Measurements from ENCODE around the gene TSPAN2. TPM values are rescaled to one million over a fixed set of nuclear protein-coding genes. Genes with fewer than 3 reads are reported as not detected.
A peak's percentile ranks its signal among the peaks of the same experiment; 100 is the strongest.

TSPAN2 gene
- total and polyA plus RNA-seq, 11 donors, result 2.8 to 10.6 (median 7.1) TPM

GRCh38 chr1:115051850-115052249 is 37.5 kb downstream of the TSPAN2 start:
- Histone ChIP-seq H3K4me3 (no peak overlapping the region), H3K36me3 (peaks cover 0 to 5% (median 0%) of the 10 kb centered on the region in 9 donors), H3K4me1 (no peaks in the 10 kb centered on the region), H3K27me3 (no peaks in the 10 kb centered on the region), H3K9me3 (peaks cover 0 to 2% (median 0%) of the 10 kb centered on the region in 12 donors), H3K27ac (no peak overlapping the region)
- intact Hi-C loops (cut with DNase I), result loop anchor here in 9 of 10 donors (1.0 to 10.0 kb wide), 7 partner anchors 60 to 75 kb away; no protein-coding TSS in a partner anchor
- TF ChIP-seq CTCF (IDR thresholded peaks at IDR 0.05), result no peak
- TF ChIP-seq POLR2A (IDR thresholded peaks at IDR 0.05), result no peak
- ATAC-seq (no peak), DNase-seq (no peak)
- 82 to 90% (median 85%) methylated on average over 4 to 5 of the region's 5 CpGs for WGBS, 4 donors

- no peak for TF ChIP-seq POLR2A (IDR thresholded peaks at IDR 0.05)
- no peak for TF ChIP-seq CTCF (IDR thresholded peaks at IDR 0.05)
- no peaks in the 10 kb centered on the region for H3K27me3 ChIP-seq
These were observed 42.6 kb downstream of the TSPAN2 start for GRCh38 chr1:115046751-115047150.

GRCh38 chr1:115041654-115042053 is 47.6 kb downstream of the TSPAN2 start:
- H3K36me3 ChIP-seq, result peaks cover 0 to 3% (median 0%) of the 10 kb centered on the region in 9 donors
- H3K4me1 ChIP-seq, result peaks cover 0 to 7% (median 0%) of the 10 kb centered on the region in 12 donors
- no peak for ATAC-seq
- no peaks in the 10 kb centered on the region for H3K27me3 ChIP-seq
- DNase-seq, result no peak
- H3K4me3 ChIP-seq, result no peak overlapping the region
- H3K9me3 ChIP-seq, result peaks cover 0 to 7% (median 0%) of the 10 kb centered on the region in 12 donors
- TF ChIP-seq POLR2A (IDR thresholded peaks at IDR 0.05), result no peak
- peak in 1 of 12 donors; percentile 10 for TF ChIP-seq CTCF (IDR thresholded peaks at IDR 0.05)
- no peak overlapping the region for H3K27ac ChIP-seq
- intact Hi-C loops (cut with DNase I), result no loop called here

More at GRCh38 chr1:115046751-115047150, 42.6 kb downstream of the TSPAN2 start:
- intact Hi-C loops (cut with DNase I), result no loop called here
- Histone ChIP-seq H3K4me3 (no peak overlapping the region), H3K4me1 (no peaks in the 10 kb centered on the region), H3K27ac (no peak overlapping the region), H3K36me3 (peaks cover 0 to 5% (median 0%) of the 10 kb centered on the region in 9 donors), H3K9me3 (peaks cover 0 to 8% (median 0%) of the 10 kb centered on the region in 12 donors)
- DNase-seq, result no peak
- ATAC-seq, result no peak

- H3K27ac ChIP-seq, result no peak overlapping the region
- no peak overlapping the region for H3K4me3 ChIP-seq
- TF ChIP-seq CTCF (IDR thresholded peaks at IDR 0.05) (no peak), POLR2A (IDR thresholded peaks at IDR 0.05) (no peak)
- no peaks in the 10 kb centered on the region for H3K36me3 ChIP-seq
- H3K27me3 ChIP-seq, result no peaks in the 10 kb centered on the region
- DNase-seq (no peak), ATAC-seq (no peak)
- peaks cover 0 to 7% (median 0%) of the 10 kb centered on the region in 12 donors for H3K4me1 ChIP-seq
- no peaks in the 10 kb centered on the region for H3K9me3 ChIP-seq
- intact Hi-C loops (cut with DNase I), result no loop called here
- 78 to 85% (median 83%) methylated on average over 2 of the region's 2 CpGs for WGBS, 4 donors
These were observed 48.8 kb downstream of the TSPAN2 start for GRCh38 chr1:115040501-115040900.

Measured in heart left ventricle (tissue), 16 donors.